Duodenal mucosa (tissue), 2 donors: ENCODE results near the gene ABT1.

Experiments used
- H3K27ac ChIP-seq: one replicate; pipeline ENCODE4 v1.7.0; 2013; ENCODE audit warnings: low read depth, low read length
- H3K27me3 ChIP-seq, 2 donors: one replicate each; pipeline ENCODE4 v1.7.0; 2013; ENCODE audit warnings: low read length in 2 of 2, control low read depth in 1 of 2; ENCODE audit not compliant: insufficient read depth in 2 of 2, control insufficient read depth in 1 of 2
- H3K36me3 ChIP-seq, 2 donors: one replicate each; pipeline ENCODE4 v1.7.0; 2013; ENCODE audit warnings: low read length in 2 of 2, control low read depth in 1 of 2; ENCODE audit not compliant: insufficient read depth in 2 of 2, control insufficient read depth in 1 of 2
- H3K4me1 ChIP-seq, 2 donors: one replicate each; pipeline ENCODE4 v1.7.0; 2013; ENCODE audit warnings: low read length in 2 of 2, control low read depth in 1 of 2; ENCODE audit not compliant: insufficient read depth in 2 of 2, control insufficient read depth in 1 of 2
- H3K4me3 ChIP-seq, 2 donors: one replicate each; pipeline ENCODE4 v1.7.0; 2013; ENCODE audit warnings: low read length in 2 of 2, low read depth in 1 of 2
- H3K9ac ChIP-seq, 2 donors: one replicate each; pipeline ENCODE4 v1.7.0; 2013; ENCODE audit warnings: low read length in 2 of 2, low read depth in 1 of 2
- H3K9me3 ChIP-seq, 2 donors: one replicate each; pipeline ENCODE4 v1.7.0; 2013; ENCODE audit warnings: low read length in 2 of 2, control low read depth in 1 of 2; ENCODE audit not compliant: control insufficient read depth in 1 of 2

The ABT1 gene

DNA sequence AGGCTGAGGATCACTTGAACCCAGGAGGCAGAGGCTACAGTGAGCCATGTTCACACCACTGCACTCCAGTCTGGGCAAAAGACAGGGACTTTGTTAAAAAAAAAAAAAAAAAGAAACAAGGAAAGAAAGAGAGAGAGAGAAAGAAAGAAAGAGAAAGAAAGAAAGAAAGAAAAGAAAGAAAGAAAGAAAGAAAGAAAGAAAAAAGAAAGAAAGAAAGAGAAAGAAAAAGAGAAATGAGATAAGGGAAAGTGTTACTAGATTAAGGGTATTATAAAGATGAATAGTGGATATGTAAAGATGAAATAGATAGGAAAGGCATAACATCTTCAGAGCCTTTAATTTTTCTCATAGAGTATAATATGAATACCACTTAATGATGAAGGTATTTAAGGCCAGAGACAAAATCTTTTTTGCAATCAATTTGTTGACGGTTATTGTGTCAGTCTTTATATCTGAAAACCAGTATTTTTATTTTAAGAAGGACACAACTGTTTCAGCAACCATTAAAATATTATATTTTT lies 26.6 kb downstream of the ABT1 start:
- H3K9ac ChIP-seq = no peak overlapping the region
- no peaks in the 10 kb centered on the region for H3K4me1 ChIP-seq
- no peak overlapping the region for H3K27ac ChIP-seq
- no peak overlapping the region for H3K4me3 ChIP-seq
- H3K36me3 ChIP-seq = no peaks in the 10 kb centered on the region
- H3K27me3 ChIP-seq = no peaks in the 10 kb centered on the region
- no peaks in the 10 kb centered on the region for H3K9me3 ChIP-seq

DNA sequence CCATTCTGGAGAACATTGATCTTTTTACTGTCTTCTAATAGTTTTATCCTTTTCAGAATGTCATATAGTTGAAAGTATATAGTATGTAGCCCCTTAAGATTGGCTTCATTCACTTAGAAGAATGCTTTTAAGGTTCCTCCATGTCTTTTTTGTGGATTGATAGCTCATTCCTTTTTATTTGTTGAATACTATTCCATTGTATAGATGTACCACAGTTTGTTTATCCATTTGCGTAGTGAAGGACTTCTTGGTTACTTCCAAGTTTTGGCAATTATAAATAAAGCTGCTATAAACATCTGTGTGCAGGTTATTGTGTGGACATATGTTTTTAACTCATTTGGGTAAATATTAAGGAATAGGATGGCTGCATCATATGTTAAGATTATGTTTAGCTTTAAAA lies 27.8 kb downstream of the ABT1 start:
- H3K36me3 ChIP-seq = no peaks in the 10 kb centered on the region
- no peaks in the 10 kb centered on the region for H3K27me3 ChIP-seq

DNA sequence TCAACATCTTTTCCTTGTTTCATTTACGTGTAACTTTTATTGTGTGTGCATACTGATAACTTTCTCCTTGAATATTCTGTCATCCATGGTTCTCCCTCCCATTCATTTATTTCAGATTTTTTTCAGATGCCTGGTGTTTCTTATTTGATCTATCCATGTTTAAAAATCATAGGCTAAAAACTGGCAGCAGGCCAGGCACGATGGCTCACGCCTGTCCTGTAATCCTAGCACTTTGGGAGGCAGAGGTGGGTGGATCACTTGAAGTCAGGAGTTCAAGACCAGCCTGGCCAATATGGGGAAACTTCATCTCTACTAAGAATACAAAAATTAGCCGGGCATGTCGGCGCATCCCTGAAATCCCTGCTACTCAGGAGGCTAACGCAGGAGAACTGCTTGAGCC lies 31.1 kb downstream of the ABT1 start:
- no peaks in the 10 kb centered on the region for H3K27me3 ChIP-seq
- H3K9ac ChIP-seq = no peak overlapping the region
- no peak overlapping the region for H3K4me3 ChIP-seq

More for the DNA sequence above, 27.8 kb downstream of the ABT1 start:
- H3K4me1 ChIP-seq = no peaks in the 10 kb centered on the region
- H3K9ac ChIP-seq = no peak overlapping the region
- no peak overlapping the region for H3K4me3 ChIP-seq
- no peak overlapping the region for H3K27ac ChIP-seq
- H3K9me3 ChIP-seq = no peaks in the 10 kb centered on the region

DNA sequence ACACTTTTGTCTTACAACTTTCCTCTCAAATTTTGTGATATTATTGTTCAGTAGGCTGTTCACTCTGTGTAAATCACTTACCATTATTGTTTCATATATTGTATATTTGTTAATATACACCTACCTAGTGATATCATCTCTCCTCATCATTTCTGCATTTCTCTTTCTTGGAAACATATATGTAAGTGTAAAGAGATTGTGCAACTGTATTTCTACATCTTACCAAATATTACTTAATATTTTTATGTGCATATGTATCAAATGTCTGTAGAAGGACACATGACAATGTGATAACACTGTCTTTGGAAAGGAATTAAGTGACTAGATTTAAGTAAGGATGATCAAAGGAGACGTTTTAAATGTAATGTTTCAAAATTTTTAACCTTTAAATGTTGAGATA lies 32.6 kb downstream of the ABT1 start:
- Histone ChIP-seq H3K4me1 (no peaks in the 10 kb centered on the region), H3K27ac (no peak overlapping the region), H3K9me3 (no peaks in the 10 kb centered on the region), H3K27me3 (no peaks in the 10 kb centered on the region), H3K4me3 (no peak overlapping the region), H3K36me3 (no peaks in the 10 kb centered on the region), H3K9ac (no peak overlapping the region)

More for the DNA sequence above, 31.1 kb downstream of the ABT1 start:
- H3K36me3 ChIP-seq = no peaks in the 10 kb centered on the region
- no peaks in the 10 kb centered on the region for H3K9me3 ChIP-seq
- no peaks in the 10 kb centered on the region for H3K4me1 ChIP-seq
- no peak overlapping the region for H3K27ac ChIP-seq

DNA sequence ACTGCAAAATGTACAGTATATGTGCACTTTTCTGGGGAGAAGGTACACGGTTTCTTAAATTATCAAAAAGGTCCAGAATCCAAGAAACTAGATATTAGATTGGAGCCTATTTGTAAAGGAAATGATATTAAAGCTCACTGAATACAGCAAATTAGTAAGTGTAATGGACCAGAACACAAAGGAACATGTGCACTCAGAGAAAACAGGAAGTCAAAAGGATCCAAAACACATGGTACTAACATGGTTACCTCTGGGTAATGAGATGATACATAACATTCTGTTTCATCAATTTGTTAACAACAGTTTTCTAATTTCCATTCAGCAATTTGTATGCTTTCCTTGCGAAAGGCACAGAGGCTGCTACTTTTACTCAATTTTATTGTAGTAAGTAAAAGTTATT lies 44.1 kb downstream of the ABT1 start:
- Histone ChIP-seq H3K4me1 (no peaks in the 10 kb centered on the region), H3K4me3 (no peak overlapping the region), H3K9me3 (peaks cover 20 to 41% of the 10 kb centered on the region in 2 donors), H3K9ac (no peak overlapping the region), H3K36me3 (peaks cover 51 to 55% of the 10 kb centered on the region in 2 donors), H3K27me3 (no peaks in the 10 kb centered on the region), H3K27ac (no peak overlapping the region)

DNA sequence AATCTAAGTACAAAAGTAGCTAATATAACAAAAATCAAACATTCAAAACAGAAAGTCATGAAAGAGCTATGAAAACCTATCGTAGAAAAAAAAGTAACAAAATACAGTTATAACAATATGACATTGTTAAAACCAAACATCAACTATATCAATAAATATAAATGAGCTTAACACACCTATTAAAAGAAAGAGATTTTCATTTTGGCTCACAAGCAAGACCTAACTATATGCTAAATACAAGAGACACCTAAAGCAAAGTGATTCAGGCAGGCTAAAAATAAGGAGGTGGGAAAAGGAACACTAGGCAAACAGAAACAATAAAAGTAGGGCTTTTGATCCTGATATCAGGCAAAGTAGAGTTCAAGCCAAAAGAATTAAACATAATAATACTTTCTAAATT lies 49.3 kb downstream of the ABT1 start:
- Histone ChIP-seq H3K27ac (no peak overlapping the region), H3K9ac (no peak overlapping the region), H3K4me3 (no peak overlapping the region), H3K4me1 (no peaks in the 10 kb centered on the region), H3K9me3 (peaks cover 0 to 21% of the 10 kb centered on the region in 2 donors), H3K27me3 (no peaks in the 10 kb centered on the region), H3K36me3 (peaks cover 28 to 37% of the 10 kb centered on the region in 2 donors)
